ENCODE measurements around the gene CERS6.
"Not testable (repeated sequence)": the region's sequence is repeated elsewhere in the genome, so short reads cannot be mapped to it uniquely, and the experiment has no call there.

Gene CERS6

GRCh38 chr2:168773719-168774521 lies 317.8 kb downstream of the CERS6 start:
- no peak for DNase-seq (ENCODE audit: low read depth)

DNA sequence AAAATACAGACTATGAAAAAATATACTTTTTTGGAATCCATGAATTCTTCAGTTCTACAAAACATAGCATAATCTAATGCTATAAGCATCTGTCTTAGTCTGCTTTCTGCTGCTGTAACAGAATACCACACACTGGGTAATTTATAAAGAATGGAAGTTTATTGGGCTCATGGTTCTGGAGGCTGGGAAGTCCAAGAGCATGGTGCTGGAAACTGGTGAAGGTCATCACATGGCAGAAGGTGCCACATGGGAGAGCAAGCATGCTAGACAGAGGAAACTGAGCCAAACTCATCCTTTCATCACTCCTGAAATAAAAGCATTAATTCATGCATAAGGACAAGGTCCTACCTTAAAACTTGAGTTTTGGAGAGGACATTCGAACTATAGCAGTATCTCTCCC lies 319.8 kb downstream of the CERS6 start:
- no peak for DNase-seq (ENCODE audit: low read depth)

- DNase-seq (ENCODE audit: low read depth) = no peak
These were observed 324.6 kb downstream of the CERS6 start for GRCh38 chr2:168780669-168781071.

DNA sequence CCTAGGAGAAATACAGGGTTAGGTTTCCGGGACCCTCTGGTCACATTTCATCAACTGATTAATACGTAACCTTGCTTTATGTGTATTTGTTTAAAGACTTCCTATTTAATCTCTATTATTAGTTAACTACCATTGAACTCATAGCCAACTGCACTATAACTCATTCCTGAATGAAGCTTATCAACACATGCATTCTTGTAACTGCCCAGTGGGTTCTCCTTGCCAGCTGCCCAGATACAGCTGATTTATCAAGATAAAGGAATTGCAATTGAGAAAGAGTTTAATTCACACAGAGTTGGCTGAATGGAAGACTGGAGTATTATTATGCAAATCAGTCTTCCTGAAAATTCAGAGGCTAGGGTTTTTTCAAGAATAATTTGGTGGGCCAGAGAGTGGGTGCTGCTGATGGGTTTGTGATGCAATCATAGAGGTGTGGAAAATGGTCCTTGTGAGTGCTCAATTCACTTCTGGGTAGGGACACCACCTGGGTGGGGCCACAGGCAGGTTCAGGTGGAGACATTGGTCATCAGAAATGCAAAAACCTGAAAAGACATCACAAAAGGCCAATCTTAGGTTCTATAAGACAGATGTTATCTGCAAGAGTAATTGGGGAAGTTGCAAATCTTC lies 325.2 kb downstream of the CERS6 start:
- no peak for DNase-seq (ENCODE audit: low read depth)

DNA sequence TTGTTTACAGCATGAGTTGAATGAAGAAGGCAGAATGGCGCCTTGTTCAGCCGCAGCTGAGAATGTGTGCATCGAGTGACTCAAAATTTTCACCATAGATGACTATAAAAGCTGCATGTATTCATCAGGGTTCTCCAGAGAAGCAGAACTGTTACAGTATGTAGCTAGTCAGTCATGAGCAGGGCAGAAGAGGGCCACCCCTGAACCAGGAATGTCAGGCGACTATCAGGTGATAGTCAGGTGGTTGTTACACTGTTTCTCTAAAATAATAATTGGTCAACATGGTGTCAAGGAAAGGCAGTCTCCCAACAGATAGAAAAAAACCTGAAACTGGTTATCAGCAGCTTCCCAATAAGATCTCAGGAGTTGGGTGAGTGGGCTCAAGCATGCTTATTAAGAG lies 326.2 kb downstream of the CERS6 start:
- DNase-seq (ENCODE audit: low read depth) = no peak

GRCh38 chr2:168784993-168785392 lies 328.9 kb downstream of the CERS6 start:
- DNase-seq (ENCODE audit: low read depth) = no peak

- no peak for DNase-seq (ENCODE audit: low read depth)
These were observed 331.2 kb downstream of the CERS6 start for GRCh38 chr2:168787098-168787781.

DNA sequence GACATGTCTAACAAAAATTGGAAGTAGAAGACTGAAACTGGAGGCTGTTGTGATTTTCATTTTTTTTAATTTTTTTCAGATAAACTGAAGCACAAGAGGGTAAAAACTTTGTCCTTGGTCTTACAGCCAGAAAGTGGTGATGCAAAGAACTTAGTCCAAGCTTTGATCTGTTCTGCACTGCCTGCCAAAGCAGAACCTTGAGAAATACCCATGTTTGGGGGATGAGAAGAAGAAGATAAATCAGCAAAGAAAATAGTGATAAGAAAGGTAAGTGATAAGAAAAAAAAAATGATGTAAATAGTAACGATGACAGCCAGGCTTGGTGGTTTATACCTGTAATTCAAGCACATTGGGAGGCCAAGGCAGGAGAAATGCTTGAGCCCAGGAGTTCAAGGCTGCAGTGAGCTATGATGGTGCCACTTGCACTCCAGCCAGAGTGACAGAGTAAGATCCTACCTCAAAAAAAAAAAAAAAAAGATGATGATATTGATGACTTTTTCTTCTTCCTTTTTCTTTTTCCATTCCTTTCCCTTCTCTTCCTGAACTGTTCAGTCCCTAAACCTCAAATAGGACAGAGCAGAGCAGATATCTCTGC lies 331.8 kb downstream of the CERS6 start:
- DNase-seq (ENCODE audit: low read depth) = no peak

DNA sequence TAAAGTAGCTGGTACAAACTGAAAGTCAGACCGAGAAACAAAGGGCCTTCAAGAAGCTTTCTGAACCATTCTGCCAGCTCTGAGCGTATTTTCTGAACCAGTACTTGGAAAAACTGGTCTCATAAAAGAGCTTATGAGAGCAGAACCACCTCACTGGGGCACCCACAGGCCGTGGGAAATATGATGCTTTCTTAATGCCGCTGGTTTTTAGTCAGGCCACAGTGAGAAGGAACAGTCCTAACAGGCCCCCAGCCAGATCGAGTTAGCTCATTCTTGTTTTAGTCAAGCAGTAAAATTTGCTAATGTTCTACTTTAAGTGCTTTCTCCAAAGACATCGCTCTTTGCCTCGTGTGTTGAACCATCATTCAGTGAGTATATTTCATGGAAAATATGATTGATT lies 333.7 kb downstream of the CERS6 start:
- DNase-seq (ENCODE audit: low read depth) = no peak

GRCh38 chr2:168790226-168790902 lies 334.3 kb downstream of the CERS6 start:
- no peak for DNase-seq (ENCODE audit: low read depth)

GRCh38 chr2:168791140-168791539 lies 335.1 kb downstream of the CERS6 start:
- not testable (repeated sequence) for DNase-seq (ENCODE audit: low read depth)

DNA sequence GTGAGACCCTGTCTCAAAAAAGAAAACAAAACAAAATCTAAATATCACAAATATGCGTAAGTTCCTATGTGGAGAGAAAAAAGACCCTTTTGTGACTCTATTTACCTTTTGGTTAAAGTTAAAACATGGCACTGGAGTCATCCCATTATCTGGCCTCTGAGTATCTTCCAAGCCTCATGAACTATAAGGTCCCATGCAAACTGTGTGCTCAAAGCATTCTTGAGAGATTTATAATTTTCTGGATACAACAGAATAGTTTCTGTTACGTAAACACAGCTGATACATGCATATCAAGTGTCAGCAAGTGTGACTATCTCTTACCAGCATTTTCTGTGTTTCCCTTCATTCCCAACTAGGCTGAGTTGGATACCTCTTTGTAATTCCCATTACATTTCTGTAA lies 337.5 kb downstream of the CERS6 start:
- DNase-seq (ENCODE audit: low read depth) = no peak

GRCh38 chr2:168794968-168795367 lies 338.9 kb downstream of the CERS6 start:
- no peak for DNase-seq (ENCODE audit: low read depth)

GRCh38 chr2:168796090-168796577 lies 340.1 kb downstream of the CERS6 start:
- DNase-seq (ENCODE audit: low read depth) = no peak

- no peak for DNase-seq (ENCODE audit: low read depth)
These were observed 340.7 kb downstream of the CERS6 start for GRCh38 chr2:168796583-168797285.

GRCh38 chr2:168797286-168797655 lies 341.2 kb downstream of the CERS6 start:
- DNase-seq (ENCODE audit: low read depth) = no peak

GRCh38 chr2:168798076-168798887 lies 342.2 kb downstream of the CERS6 start:
- no peak for DNase-seq (ENCODE audit: low read depth)

- no peak for DNase-seq (ENCODE audit: low read depth)
These were observed 342.9 kb downstream of the CERS6 start for GRCh38 chr2:168798888-168799410.

DNA sequence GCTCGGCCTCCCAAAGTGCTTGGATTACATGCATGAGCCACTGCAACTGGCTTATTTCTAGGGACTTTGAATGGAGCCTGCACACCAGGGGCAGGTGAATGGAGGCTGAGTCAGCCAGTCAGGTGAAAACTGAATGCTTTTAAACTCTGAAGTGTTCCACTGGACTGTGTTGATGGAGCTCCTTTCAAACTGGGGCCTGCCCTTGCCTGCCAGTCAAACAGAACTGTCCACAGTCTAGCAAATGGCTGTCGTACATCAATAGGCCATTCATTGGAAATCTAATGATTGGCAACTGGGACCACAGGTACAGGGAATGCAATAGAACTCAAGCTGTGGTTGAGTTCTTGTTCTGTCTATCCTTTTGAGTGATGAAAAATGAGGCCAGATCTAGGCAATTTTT lies 345.4 kb downstream of the CERS6 start:
- no peak for DNase-seq (ENCODE audit: low read depth)
